H1 (cell line): ENCODE results near the gene ZNF530. TPM values are rescaled to one million over a fixed set of nuclear protein-coding genes. Genes with fewer than 3 reads are reported as not detected.

Source experiments
- CTCF ChIA-PET: fragments of 300-600 bp; sonication (Branson Sonifier 250); formaldehyde crosslinking; loops from one replicate; lab custom pipeline; 2021; ENCODE audit not compliant: partially characterized antibody; lab: Charles Lee
- POLR2A ChIA-PET: fragments of 300-600 bp; sonication (Branson Sonifier 250); formaldehyde crosslinking; loops from one replicate; lab custom pipeline; 2021; ENCODE audit warnings: inconsistent platforms; ENCODE audit not compliant: partially characterized antibody; lab: Charles Lee
- DNase-seq, 2 experiments: peaks; one replicate each; pipeline versions ENCODE4 v3.0.0 to v3.0.0-alpha.2; 2010 to 2022; ENCODE audit warnings: low spot score in 2 of 2, low read depth in 1 of 2, mixed read lengths in 1 of 2
- FAIRE-seq: peaks from 2 replicates; lab custom pipeline; 2011; peaks lifted over from hg19 to GRCh38; lab: Jason Lieb, UNC
- H2AFZ ChIP-seq: 2 replicates; pipeline ENCODE4 v1.8.1; 2012; ENCODE audit warnings: low read length, inconsistent platforms
- H2AK5ac ChIP-seq: 2 replicates; pipeline ENCODE4 v1.6.1; 2013; ENCODE audit warnings: low read depth, low read length
- H2BK120ac ChIP-seq: replicated peaks from 2 replicates; pipeline ENCODE3; 2013; ENCODE audit warnings: low read depth, low read length, inconsistent platforms
- H2BK12ac ChIP-seq: 2 replicates; pipeline ENCODE4 v1.6.1; 2013; ENCODE audit warnings: low read depth, low read length
- H2BK15ac ChIP-seq: 2 replicates; pipeline ENCODE4 v1.6.1; 2013; ENCODE audit warnings: low read length
- H2BK20ac ChIP-seq: 2 replicates; pipeline ENCODE4 v1.6.1; 2013; ENCODE audit warnings: low read length
- H2BK5ac ChIP-seq: 2 replicates; pipeline ENCODE4 v1.6.1; 2013; ENCODE audit warnings: low read depth, low read length
- H3K14ac ChIP-seq: 2 replicates; pipeline ENCODE4 v1.6.1; 2013; ENCODE audit warnings: inconsistent platforms; ENCODE audit not compliant: insufficient read length
- H3K18ac ChIP-seq: 2 replicates; pipeline ENCODE4 v1.6.1; 2013; ENCODE audit warnings: low read length; ENCODE audit errors: extremely low read depth
- H3K23ac ChIP-seq: 2 replicates; pipeline ENCODE4 v1.6.1; 2013; ENCODE audit warnings: inconsistent platforms; ENCODE audit not compliant: insufficient read length
- H3K23me2 ChIP-seq: 2 replicates; pipeline ENCODE4 v1.6.1; 2013; ENCODE audit warnings: low read depth, low read length
- H3K27ac ChIP-seq: 2 replicates; pipeline ENCODE4 v1.6.1; 2011; ENCODE audit warnings: low read depth, low read length, inconsistent platforms
- H3K27me3 ChIP-seq, 4 experiments: replicated peaks in 1 of 4; 1 replicate in 1 of 4; 2 replicates in 3 of 4; pipeline versions ENCODE4 v1.6.1 to v1.8.1; 2011 to 2013; ENCODE audit warnings: low read length in 3 of 4, mild to moderate bottlenecking in 3 of 4, inconsistent platforms in 2 of 4, mixed read lengths in 2 of 4, moderate library complexity in 1 of 4; ENCODE audit not compliant: control insufficient read depth in 3 of 4, insufficient read depth in 3 of 4; ENCODE audit errors: extremely low read depth in 1 of 4
- H3K36me3 ChIP-seq, 4 experiments: 2 replicates each; pipeline versions ENCODE4 v1.6.1 to v1.8.1; 2011 to 2013; ENCODE audit warnings: mild to moderate bottlenecking in 4 of 4, low read length in 3 of 4, moderate library complexity in 2 of 4, control low read depth in 1 of 4, inconsistent platforms in 1 of 4; ENCODE audit not compliant: insufficient read depth in 4 of 4, control insufficient read depth in 2 of 4
- H3K4ac ChIP-seq: replicated peaks from 2 replicates; pipeline ENCODE3; 2013; ENCODE audit warnings: low read length, low read depth, mixed read lengths, inconsistent platforms; ENCODE audit not compliant: insufficient read length
- H3K4me1 ChIP-seq, 4 experiments: replicated peaks in 1 of 4; 1 replicate in 1 of 4; 2 replicates in 3 of 4; pipeline versions ENCODE4 v1.6.1 to v1.8.1; 2011 to 2013; ENCODE audit warnings: low read length in 3 of 4, inconsistent platforms in 2 of 4, mixed read lengths in 1 of 4; ENCODE audit not compliant: insufficient read depth in 4 of 4, control insufficient read depth in 3 of 4
- H3K4me2 ChIP-seq, 2 experiments: 2 replicates each; pipeline versions ENCODE4 v1.6.1 to v1.8.1; 2011 to 2013; ENCODE audit warnings: low read depth in 2 of 2, low read length in 2 of 2, control low read depth in 1 of 2, inconsistent platforms in 1 of 2, mild to moderate bottlenecking in 1 of 2; ENCODE audit not compliant: insufficient read depth in 1 of 2
- H3K4me3 ChIP-seq, 4 experiments: fragments of 200-600, 300-600 bp in 1 of 4; sonication (generic), shearing (Covaris generic), sonication (Bioruptor Twin) in 1 of 4; 2 replicates each; pipeline versions ENCODE4 v1.5.1 to v1.8.1; 2011 to 2016; ENCODE audit warnings: low read length in 4 of 4, low read depth in 3 of 4, control low read depth in 2 of 4, inconsistent platforms in 2 of 4, mild to moderate bottlenecking in 2 of 4, mixed read lengths in 1 of 4, moderate library complexity in 1 of 4; ENCODE audit not compliant: insufficient read depth in 2 of 4; ENCODE audit errors: extremely low read depth in 1 of 4
- H3K56ac ChIP-seq: replicated peaks from 2 replicates; pipeline ENCODE3; 2013; ENCODE audit warnings: low read depth, mild to moderate bottlenecking, mixed read lengths, low read length, inconsistent platforms; ENCODE audit not compliant: insufficient read length
- H3K79me1 ChIP-seq: 2 replicates; pipeline ENCODE4 v1.6.1; 2013; ENCODE audit warnings: low read depth, low read length, control low read depth
- H3K79me2 ChIP-seq, 2 experiments: 2 replicates each; pipeline versions ENCODE4 v1.6.1 to v1.8.1; 2012 to 2013; ENCODE audit warnings: low read length in 2 of 2, mild to moderate bottlenecking in 2 of 2, inconsistent platforms in 1 of 2; ENCODE audit not compliant: insufficient read depth in 2 of 2, control insufficient read depth in 1 of 2
- H3K9ac ChIP-seq, 4 experiments: replicated peaks in 1 of 4; 1 replicate in 1 of 4; 2 replicates in 3 of 4; pipeline versions ENCODE4 v1.6.1 to v1.8.1; 2011 to 2013; ENCODE audit warnings: low read depth in 3 of 4, low read length in 3 of 4, control low read depth in 2 of 4, mild to moderate bottlenecking in 2 of 4, moderate library complexity in 2 of 4, inconsistent platforms in 1 of 4; ENCODE audit errors: extremely low read depth in 1 of 4
- H3K9me3 ChIP-seq, 2 experiments: 2 replicates each; pipeline versions ENCODE4 v1.6.1 to v1.8.1; 2012 to 2013; ENCODE audit warnings: mild to moderate bottlenecking in 2 of 2, moderate library complexity in 2 of 2, control low read depth in 1 of 2, inconsistent platforms in 1 of 2, low read depth in 1 of 2, low read length in 1 of 2, mixed read lengths in 1 of 2; ENCODE audit not compliant: insufficient read depth in 2 of 2
- H4K20me1 ChIP-seq, 2 experiments: replicated peaks in 1 of 2; 2 replicates each; pipeline versions ENCODE3 to v1.8.1; 2011 to 2013; ENCODE audit warnings: inconsistent platforms in 2 of 2, low read length in 2 of 2, mild to moderate bottlenecking in 1 of 2; ENCODE audit not compliant: insufficient read depth in 2 of 2, control insufficient read depth in 1 of 2
- H4K5ac ChIP-seq: 2 replicates; pipeline ENCODE4 v1.6.1; 2013; ENCODE audit warnings: low read length, low read depth, mixed read lengths, inconsistent platforms; ENCODE audit not compliant: insufficient read length
- H4K8ac ChIP-seq: 2 replicates; pipeline ENCODE4 v1.8.0; 2013; ENCODE audit warnings: mild to moderate bottlenecking, moderate library complexity, low read length, inconsistent platforms; ENCODE audit not compliant: insufficient read depth; ENCODE audit errors: extremely low read depth
- H4K91ac ChIP-seq: replicated peaks from 2 replicates; pipeline ENCODE3; 2013; ENCODE audit warnings: low read length, mixed read lengths, inconsistent platforms; ENCODE audit not compliant: insufficient read length
- E2F6 ChIP-seq: IDR thresholded peaks from 2 replicates; pipeline ENCODE4 v1.6.1; 2012; ENCODE audit warnings: inconsistent platforms
- WGBS, 2 experiments: shearing (Covaris generic) in 1 of 2; methylation state at CpG; one replicate each; pipeline versions ENCODE4 v1.1.6 to v1.1.7; 2013 to 2015; ENCODE audit warnings: low lambda C conversion rate in 2 of 2, mixed read lengths in 2 of 2, inconsistent platforms in 1 of 2, low coverage in 1 of 2, missing lambda C conversion rate in 1 of 2; ENCODE audit not compliant: insufficient replicate concordance in 2 of 2, insufficient coverage in 1 of 2, insufficient read length in 1 of 2; ENCODE audit errors: extremely low coverage in 1 of 2, missing lambda C conversion rate in 1 of 2; 5-methylcytosine and 5-hydroxymethylcytosine counted together
- polyA plus RNA-seq, 7 experiments: library from polyadenylated mRNA; depleted of rRNA in 3 of 7; stranded (reverse) in 5 of 7; unstranded in 2 of 7; fragments of >200 nt in 5 of 7; fragments of 200-250 nt in 2 of 7; gene quantifications; 1 replicate in 5 of 7; 2 replicates in 1 of 7; 4 replicates in 1 of 7; pipeline versions ENCODE4 v1.2.1 to v1.2.3, GENCODE V29; 2011 to 2013; ENCODE audit warnings: missing spikeins in 2 of 7, mixed read lengths in 2 of 7
- total RNA-seq: library from RNA; stranded (reverse); fragmentation: NEBNext Ultra II Directional; extraction: Animal tissue kit (Norgen Biotek cat#: 25700); gene quantifications from 2 replicates; pipeline ENCODE4 v1.2.1, GENCODE V29; 2021

Gene ZNF530
- total and polyA plus RNA-seq, 2 of the 8 experiments (the other 6 are each of a cell fraction or from before 2014, with no cell fraction given): 4.2 to 9.3 TPM

GRCh38 chr19:57606931-57607330 is 7.2 kb downstream of the ZNF530 start:
- Histone ChIP-seq H3K18ac (no peak overlapping the region), H3K4ac (no peak overlapping the region), H4K20me1 (no peaks in the 10 kb centered on the region), H4K5ac (no peak overlapping the region), H2BK120ac (no peak overlapping the region), H3K79me1 (no peaks in the 10 kb centered on the region; the same call in 1 of the 2 replicates), H2AFZ (no peak overlapping the region), H3K4me2 (no peak overlapping the region), H3K79me2 (no peaks in the 10 kb centered on the region)
- FAIRE-seq: no peak
- no peak for TF ChIP-seq E2F6
- TF ChIP-seq, all 59 proteins: peak for 0
- H2BK20ac ChIP-seq: no peak overlapping the region
- H3K23ac ChIP-seq: no peak overlapping the region
- no peak overlapping the region for H2BK12ac ChIP-seq
- H3K4me3 ChIP-seq: no peak overlapping the region
- no peak overlapping the region for H3K27ac ChIP-seq
- H3K36me3 ChIP-seq: peaks cover 2 to 35% (median 17%) of the 10 kb centered on the region in 4 experiments; a peak in 6 of 8 replicates
- no peaks in the 10 kb centered on the region for H3K27me3 ChIP-seq
- ChIA-PET POLR2A (interaction anchor here (0.7 to 3.3 kb wide), 2 partner anchors 11 to 106 kb away, joined by 3 to 17 read pairs; no protein-coding TSS in a partner anchor), CTCF (no interaction called here)
- H3K4me1 ChIP-seq: no peaks in the 10 kb centered on the region
- no peak overlapping the region for H3K9ac ChIP-seq
- no peak overlapping the region for H4K91ac ChIP-seq
- no peaks in the 10 kb centered on the region for H3K23me2 ChIP-seq
- no peak overlapping the region for H2BK5ac ChIP-seq
- H3K56ac ChIP-seq: no peak overlapping the region
- no peak overlapping the region for H2AK5ac ChIP-seq
- DNase-seq: no peak
- H3K14ac ChIP-seq: no peak overlapping the region
- no peak overlapping the region for H2BK15ac ChIP-seq
- 88% methylated on average over 5 of the region's 5 CpGs; no CpG with 5 or more reads in 1 of the 2 experiments for WGBS, 2 experiments
- H4K8ac ChIP-seq: no peak overlapping the region
- no peaks in the 10 kb centered on the region for H3K9me3 ChIP-seq
